A549 (cell line): Measurements from ENCODE around the gene CACNA1C. TPM values are rescaled to one million over a fixed set of nuclear protein-coding genes. Genes with fewer than 3 reads are reported as not detected.

Experiments
- ATAC-seq, 2 experiments: fragments of 200-7000 bp in 1 of 2; fragments of >200 bp in 1 of 2; cut with Nextera tagmentation in 1 of 2; cut with Tn5 transposase in 1 of 2; 3 replicates each; pipeline versions ENCODE4 v1.8.0 to v1.9.1; 2018 to 2020; ENCODE audit warnings: mild to moderate bottlenecking in 1 of 2, moderate library complexity in 1 of 2
- CTCF ChIA-PET: fragments of 300-600 bp; sonication (Branson Sonifier 250); formaldehyde crosslinking; extraction: SDS; loops from one replicate; lab custom pipeline; 2021; ENCODE audit warnings: antibody characterized with exemption, inconsistent platforms; lab: Yijun Ruan, JAX
- POLR2A ChIA-PET: fragments of 350-600 bp; formaldehyde crosslinking; extraction: SDS; loops from one replicate; lab custom pipeline; 2021; ENCODE audit warnings: antibody characterized with exemption, inconsistent platforms; lab: Yijun Ruan, JAX
- DNase-seq, 2 experiments: peaks; one replicate each; pipeline versions ENCODE4 v3.0.0 to v3.0.0-alpha.2; 2011 to 2016; ENCODE audit warnings: low read depth in 1 of 2, low spot score in 1 of 2
- FAIRE-seq: peaks from 2 replicates; lab custom pipeline; 2011; peaks lifted over from hg19 to GRCh38; lab: Jason Lieb, UNC
- H3K27ac ChIP-seq, 2 experiments: fragments of >200 bp; sonication (Bioruptor Twin); formaldehyde crosslinking; 3 replicates each; pipeline ENCODE4 v1.5.1; 2016 to 2017
- H3K4me1 ChIP-seq: fragments of >200 bp; sonication (Bioruptor Twin); formaldehyde crosslinking; 3 replicates; pipeline ENCODE4 v1.6.1; 2016
- H3K4me2 ChIP-seq: fragments of >200 bp; sonication (Bioruptor Twin); formaldehyde crosslinking; 3 replicates; pipeline ENCODE4 v1.6.1; 2016
- H3K4me3 ChIP-seq: fragments of >200 bp; sonication (Bioruptor Twin); formaldehyde crosslinking; 3 replicates; pipeline ENCODE4 v1.5.1; 2016
- H3K9me3 ChIP-seq: fragments of >200 bp; sonication (Bioruptor Twin); formaldehyde crosslinking; 3 replicates; pipeline ENCODE4 v1.6.1; 2016
- CBX2 ChIP-seq: fragments of 200-600 bp; sonication (generic); IDR thresholded peaks from 2 replicates; pipeline ENCODE4 v1.6.1; 2016; ENCODE audit warnings: low read depth, mild to moderate bottlenecking, borderline replicate concordance
- EHMT2 ChIP-seq: fragments of 200-600 bp; sonication (generic); IDR thresholded peaks from 2 replicates; pipeline ENCODE4 v1.6.1; 2016; ENCODE audit warnings: antibody characterized with exemption, low read depth, mild to moderate bottlenecking, moderate library complexity
- ESRRA ChIP-seq: fragments of 150-350 bp; IDR thresholded peaks from 2 replicates; pipeline ENCODE4 v1.6.1; 2014; ENCODE audit warnings: mild to moderate bottlenecking, low read length, borderline replicate concordance
- FOSL2 ChIP-seq, 2 experiments: fragments of 450-650 bp in 1 of 2; fragments of >200 bp in 1 of 2; sonication (Bioruptor Twin) in 1 of 2; formaldehyde crosslinking; IDR thresholded peaks; 2 replicates each; pipeline versions ENCODE4 v1.5.0 to v1.6.1; 2016 to 2020; ENCODE audit warnings: mild to moderate bottlenecking in 1 of 2, moderate library complexity in 1 of 2
- HOXB13 ChIP-seq: fragments of 250-450 bp; sonication (Bioruptor Pico); IDR thresholded peaks from 2 replicates; pipeline ENCODE4 v1.5.0; 2020; ENCODE audit warnings: low read depth, mild to moderate bottlenecking, moderate library complexity
- HOXB5 ChIP-seq: fragments of 250-450 bp; sonication (Bioruptor Pico); IDR thresholded peaks from 2 replicates; pipeline ENCODE4 v1.5.0; 2020; ENCODE audit warnings: mild to moderate bottlenecking, moderate library complexity
- KDM5A ChIP-seq: fragments of 200-600 bp; sonication (generic); IDR thresholded peaks from 2 replicates; pipeline ENCODE4 v1.6.1; 2016; ENCODE audit warnings: antibody characterized with exemption, mild to moderate bottlenecking
- MYC ChIP-seq: IDR thresholded peaks from 2 replicates; pipeline ENCODE4 v1.6.1; 2012; ENCODE audit warnings: mild to moderate bottlenecking, inconsistent platforms, low read length, improper control_type of control experiment, borderline replicate concordance
- NPAS2 ChIP-seq: fragments of 250-450 bp; sonication (Bioruptor Pico); IDR thresholded peaks from 2 replicates; pipeline ENCODE4 v1.8.0; 2022; ENCODE audit warnings: mild to moderate bottlenecking, moderate library complexity, borderline replicate concordance
- POLR2A ChIP-seq: IDR thresholded peaks from 2 replicates; pipeline ENCODE4 v1.6.1; 2012; ENCODE audit warnings: mild to moderate bottlenecking, low read length
- RAD21 ChIP-seq, 2 experiments: fragments of >200 bp in 1 of 2; sonication (Bioruptor Twin) in 1 of 2; formaldehyde crosslinking in 1 of 2; IDR thresholded peaks in 1 of 2; conservative IDR thresholded peaks in 1 of 2; 2 replicates in 1 of 2; 3 replicates in 1 of 2; pipeline ENCODE4 v1.6.1; 2012 to 2018; ENCODE audit warnings: inconsistent platforms in 1 of 2
- RCOR1 ChIP-seq: fragments of 150-350 bp; IDR thresholded peaks from 2 replicates; pipeline ENCODE4 v1.6.1; 2014; ENCODE audit warnings: antibody characterized with exemption, low read length, low read depth
- RFX5 ChIP-seq: fragments of 450-650 bp; IDR thresholded peaks from 2 replicates; pipeline ENCODE4 v1.7.1; 2014; ENCODE audit warnings: antibody characterized with exemption, mild to moderate bottlenecking, moderate library complexity
- RNF2 ChIP-seq: fragments of 200-600 bp; sonication (generic); IDR thresholded peaks from 2 replicates; pipeline ENCODE4 v1.6.1; 2016; ENCODE audit warnings: low read depth, mild to moderate bottlenecking, antibody characterized with exemption, moderate library complexity, borderline replicate concordance
- SMC3 ChIP-seq: fragments of >200 bp; sonication (Bioruptor Twin); formaldehyde crosslinking; IDR thresholded peaks from 3 replicates; pipeline ENCODE4 v1.6.1; 2018; ENCODE audit warnings: inconsistent platforms
- SREBF2 ChIP-seq: fragments of 450-650 bp; IDR thresholded peaks from 2 replicates; pipeline ENCODE4 v1.6.1; 2014; ENCODE audit warnings: mild to moderate bottlenecking, moderate library complexity
- TFCP2L1 ChIP-seq: fragments of 250-450 bp; sonication (Bioruptor Pico); IDR thresholded peaks from 2 replicates; pipeline ENCODE4 v1.5.0; 2021; ENCODE audit warnings: mild to moderate bottlenecking
- WGBS: methylation state at CpG from one replicate; pipeline ENCODE4 v1.1.6; 2017; ENCODE audit errors: missing lambda C conversion rate; 5-methylcytosine and 5-hydroxymethylcytosine counted together
- polyA plus RNA-seq, 4 experiments: library from polyadenylated mRNA; depleted of rRNA in 3 of 4; stranded (reverse); fragments of >200 nt; fragmentation: RNase III in 1 of 4; extraction: RNeasy Plus Mini Kit Qiagen cat#74134 plus additional on column Dnase treatment in 1 of 4; gene quantifications; 2 replicates in 3 of 4; 3 replicates in 1 of 4; pipeline ENCODE4 v1.2.3, GENCODE V29; 2011 to 2017
- TF ChIP-seq, protein P1 (sequence below): fragments of >200 bp; sonication (Bioruptor Twin); formaldehyde crosslinking; IDR thresholded peaks from 3 replicates; pipeline ENCODE4 v1.5.1; 2016
- TF ChIP-seq, protein P2 (sequence below): fragments of >200 bp; sonication (Bioruptor Twin); formaldehyde crosslinking; IDR thresholded peaks from 3 replicates; pipeline ENCODE4 v1.6.1; 2016
- TF ChIP-seq, protein P3 (sequence below): fragments of 250-450 bp; sonication (Bioruptor Pico); IDR thresholded peaks from 2 replicates; pipeline ENCODE4 v1.5.0; 2021; ENCODE audit warnings: mild to moderate bottlenecking, moderate library complexity, borderline replicate concordance
- TF ChIP-seq, protein P4 (sequence below): IDR thresholded peaks from 2 replicates; pipeline ENCODE4 v1.6.1; 2012
- TF ChIP-seq, protein P5 (sequence below): fragments of >200 bp; sonication (Bioruptor Twin); formaldehyde crosslinking; IDR thresholded peaks from 2 replicates; pipeline ENCODE4 v1.6.1; 2016

Gene CACNA1C
- polyA plus RNA-seq, 2 of the 4 experiments (the other 2 are of a cell fraction), result not detected

DNA sequence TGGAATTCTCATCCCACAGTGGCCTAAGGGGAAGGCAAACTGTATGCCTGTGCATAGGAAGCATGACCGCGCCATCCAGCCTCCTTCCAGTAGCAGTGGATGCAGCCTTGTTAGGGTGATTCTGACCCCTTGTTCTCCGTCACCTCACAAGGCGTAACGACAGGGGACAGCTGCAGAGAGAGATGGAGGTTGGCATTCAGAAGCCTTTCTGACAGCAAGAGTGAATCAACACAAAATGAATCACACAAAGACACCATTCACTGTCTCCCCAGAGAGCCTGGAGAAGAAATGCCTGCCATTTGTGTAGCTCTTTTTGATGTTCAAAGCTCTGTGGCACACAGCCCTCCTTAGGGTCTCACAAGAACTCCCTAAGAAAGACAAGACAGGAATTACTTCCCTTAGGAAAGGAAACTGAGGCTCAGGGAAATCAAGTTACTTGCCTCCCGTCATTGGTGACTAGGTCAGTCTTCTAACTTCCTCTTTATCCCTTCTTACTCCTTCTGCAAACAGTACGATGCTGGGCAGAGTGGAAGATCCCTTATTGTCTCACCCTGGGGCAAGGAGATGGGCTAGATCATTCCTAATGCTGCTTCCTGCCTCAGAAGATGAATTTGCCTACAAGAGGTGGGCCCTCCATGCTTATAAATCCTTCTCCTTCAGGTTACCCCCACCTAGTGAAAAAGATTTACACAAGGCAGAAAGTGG is 280.9 kb downstream of the CACNA1C start:
- no peak overlapping the region for H3K27ac ChIP-seq
- no peaks in the 10 kb centered on the region for H3K9me3 ChIP-seq
- 70% methylated on average over 7 of the region's 7 CpGs for WGBS
- no peak for FAIRE-seq
- ChIA-PET CTCF (interaction anchor here (0.5 to 0.6 kb wide), 2 partner anchors 108 to 271 kb away, joined by 3 to 4 read pairs; no protein-coding TSS in a partner anchor), POLR2A (no interaction called here)
- no peak overlapping the region for H3K4me2 ChIP-seq
- no peaks in the 10 kb centered on the region; the same call in 2 of the 3 replicates for H3K4me1 ChIP-seq
- no peak for DNase-seq
- no peak for ATAC-seq
- H3K4me3 ChIP-seq, result no peak overlapping the region
- no peak for TF ChIP-seq ESRRA
- TF ChIP-seq TFCP2L1, result no peak
- no peak for TF ChIP-seq RAD21 (conservative IDR thresholded peaks at IDR 0.05 in 1 of 2, IDR thresholded peaks at IDR 0.05 in 1 of 2)
- TF ChIP-seq FOSL2 (IDR thresholded peaks at IDR 0.05), result no peak
- no peak for TF ChIP-seq FOSL2 (CRISPR knock-in tag; IDR thresholded peaks at IDR 0.05)

DNA sequence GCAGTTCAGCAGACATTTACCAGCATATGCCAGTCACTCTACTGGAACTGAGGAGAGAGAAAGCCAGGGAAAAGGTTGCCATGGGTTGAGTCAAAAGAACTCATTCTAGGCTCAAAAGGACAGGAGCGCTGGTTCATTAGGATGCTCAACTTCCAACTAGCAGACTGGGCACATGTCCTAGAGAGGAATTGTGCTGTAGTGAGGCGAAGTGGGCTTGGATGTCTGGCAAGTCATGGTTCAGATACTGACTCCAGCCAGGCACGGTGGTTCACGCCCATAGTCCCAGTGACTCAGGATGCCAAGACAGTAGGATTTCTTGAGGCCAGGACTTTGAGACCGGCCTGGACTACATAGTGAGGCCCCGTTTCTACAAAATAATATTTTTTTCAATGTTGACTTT is 281.5 kb downstream of the CACNA1C start:
- TF ChIP-seq SMC3, result no peak
- TF ChIP-seq CBX2, result no peak
- TF ChIP-seq, protein P1, sequence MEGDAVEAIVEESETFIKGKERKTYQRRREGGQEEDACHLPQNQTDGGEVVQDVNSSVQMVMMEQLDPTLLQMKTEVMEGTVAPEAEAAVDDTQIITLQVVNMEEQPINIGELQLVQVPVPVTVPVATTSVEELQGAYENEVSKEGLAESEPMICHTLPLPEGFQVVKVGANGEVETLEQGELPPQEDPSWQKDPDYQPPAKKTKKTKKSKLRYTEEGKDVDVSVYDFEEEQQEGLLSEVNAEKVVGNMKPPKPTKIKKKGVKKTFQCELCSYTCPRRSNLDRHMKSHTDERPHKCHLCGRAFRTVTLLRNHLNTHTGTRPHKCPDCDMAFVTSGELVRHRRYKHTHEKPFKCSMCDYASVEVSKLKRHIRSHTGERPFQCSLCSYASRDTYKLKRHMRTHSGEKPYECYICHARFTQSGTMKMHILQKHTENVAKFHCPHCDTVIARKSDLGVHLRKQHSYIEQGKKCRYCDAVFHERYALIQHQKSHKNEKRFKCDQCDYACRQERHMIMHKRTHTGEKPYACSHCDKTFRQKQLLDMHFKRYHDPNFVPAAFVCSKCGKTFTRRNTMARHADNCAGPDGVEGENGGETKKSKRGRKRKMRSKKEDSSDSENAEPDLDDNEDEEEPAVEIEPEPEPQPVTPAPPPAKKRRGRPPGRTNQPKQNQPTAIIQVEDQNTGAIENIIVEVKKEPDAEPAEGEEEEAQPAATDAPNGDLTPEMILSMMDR, result no peak
- TF ChIP-seq, all 56 proteins: peak for 0
- FAIRE-seq (no peak), DNase-seq (no peak), ATAC-seq (no peak)
- no peak overlapping the region for H3K4me3 ChIP-seq
- 58% methylated on average over 6 of the region's 6 CpGs for WGBS
- POLR2A ChIA-PET, result no interaction called here
- H3K9me3 ChIP-seq, result no peaks in the 10 kb centered on the region
- CTCF ChIA-PET, result interaction anchor here (0.5 kb wide), 1 partner anchor 272 kb away, joined by 4 read pairs; no protein-coding TSS in a partner anchor
- H3K4me1 ChIP-seq, result no peaks in the 10 kb centered on the region; the same call in 2 of the 3 replicates
- H3K27ac ChIP-seq, result no peak overlapping the region
- H3K4me2 ChIP-seq, result no peak overlapping the region

DNA sequence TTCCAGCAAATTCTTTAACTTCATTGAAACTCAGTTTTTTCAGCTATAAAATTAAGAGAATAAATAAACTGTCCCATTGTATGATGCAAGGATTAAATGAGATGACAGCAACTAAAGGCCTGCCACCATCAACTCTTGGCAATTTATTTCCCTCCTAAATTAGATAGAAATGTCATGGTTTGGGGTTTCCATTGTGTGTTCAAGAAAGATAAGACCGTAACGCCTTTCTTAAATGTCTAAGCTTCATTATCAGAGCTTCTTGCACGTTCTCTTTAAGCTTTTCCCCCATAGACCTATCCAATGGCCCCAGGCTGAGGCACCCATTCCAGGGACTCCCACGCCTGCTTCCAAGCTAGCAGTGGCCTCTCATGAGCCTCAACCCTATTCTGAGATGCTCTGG is 281.9 kb downstream of the CACNA1C start:
- no peak overlapping the region for H3K4me3 ChIP-seq
- TF ChIP-seq, protein P2, sequence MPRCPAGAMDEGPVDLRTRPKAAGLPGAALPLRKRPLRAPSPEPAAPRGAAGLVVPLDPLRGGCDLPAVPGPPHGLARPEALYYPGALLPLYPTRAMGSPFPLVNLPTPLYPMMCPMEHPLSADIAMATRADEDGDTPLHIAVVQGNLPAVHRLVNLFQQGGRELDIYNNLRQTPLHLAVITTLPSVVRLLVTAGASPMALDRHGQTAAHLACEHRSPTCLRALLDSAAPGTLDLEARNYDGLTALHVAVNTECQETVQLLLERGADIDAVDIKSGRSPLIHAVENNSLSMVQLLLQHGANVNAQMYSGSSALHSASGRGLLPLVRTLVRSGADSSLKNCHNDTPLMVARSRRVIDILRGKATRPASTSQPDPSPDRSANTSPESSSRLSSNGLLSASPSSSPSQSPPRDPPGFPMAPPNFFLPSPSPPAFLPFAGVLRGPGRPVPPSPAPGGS, result no peak
- TF ChIP-seq KDM5A (no peak), SREBF2 (no peak), POLR2A (no peak), MYC (no peak), CBX2 (no peak), RCOR1 (no peak), HOXB13 (CRISPR knock-in tag) (no peak), RFX5 (no peak), NPAS2 (no peak), FOSL2 (IDR thresholded peaks at IDR 0.05) (no peak), FOSL2 (CRISPR knock-in tag; IDR thresholded peaks at IDR 0.05) (no peak), RAD21 (conservative IDR thresholded peaks at IDR 0.05 in 1 of 2, IDR thresholded peaks at IDR 0.05 in 1 of 2) (no peak), EHMT2 (no peak), HOXB5 (CRISPR knock-in tag) (no peak), RNF2 (no peak)
- TF ChIP-seq, protein P3, sequence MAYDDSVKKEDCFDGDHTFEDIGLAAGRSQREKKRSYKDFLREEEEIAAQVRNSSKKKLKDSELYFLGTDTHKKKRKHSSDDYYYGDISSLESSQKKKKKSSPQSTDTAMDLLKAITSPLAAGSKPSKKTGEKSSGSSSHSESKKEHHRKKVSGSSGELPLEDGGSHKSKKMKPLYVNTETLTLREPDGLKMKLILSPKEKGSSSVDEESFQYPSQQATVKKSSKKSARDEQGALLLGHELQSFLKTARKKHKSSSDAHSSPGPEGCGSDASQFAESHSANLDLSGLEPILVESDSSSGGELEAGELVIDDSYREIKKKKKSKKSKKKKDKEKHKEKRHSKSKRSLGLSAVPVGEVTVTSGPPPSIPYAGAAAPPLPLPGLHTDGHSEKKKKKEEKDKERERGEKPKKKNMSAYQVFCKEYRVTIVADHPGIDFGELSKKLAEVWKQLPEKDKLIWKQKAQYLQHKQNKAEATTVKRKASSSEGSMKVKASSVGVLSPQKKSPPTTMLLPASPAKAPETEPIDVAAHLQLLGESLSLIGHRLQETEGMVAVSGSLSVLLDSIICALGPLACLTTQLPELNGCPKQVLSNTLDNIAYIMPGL (CRISPR knock-in tag), result no peak
- TF ChIP-seq, protein P4, sequence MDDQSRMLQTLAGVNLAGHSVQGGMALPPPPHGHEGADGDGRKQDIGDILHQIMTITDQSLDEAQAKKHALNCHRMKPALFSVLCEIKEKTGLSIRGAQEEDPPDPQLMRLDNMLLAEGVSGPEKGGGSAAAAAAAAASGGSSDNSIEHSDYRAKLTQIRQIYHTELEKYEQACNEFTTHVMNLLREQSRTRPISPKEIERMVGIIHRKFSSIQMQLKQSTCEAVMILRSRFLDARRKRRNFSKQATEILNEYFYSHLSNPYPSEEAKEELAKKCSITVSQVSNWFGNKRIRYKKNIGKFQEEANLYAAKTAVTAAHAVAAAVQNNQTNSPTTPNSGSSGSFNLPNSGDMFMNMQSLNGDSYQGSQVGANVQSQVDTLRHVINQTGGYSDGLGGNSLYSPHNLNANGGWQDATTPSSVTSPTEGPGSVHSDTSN, result no peak
- TF ChIP-seq, protein P5, sequence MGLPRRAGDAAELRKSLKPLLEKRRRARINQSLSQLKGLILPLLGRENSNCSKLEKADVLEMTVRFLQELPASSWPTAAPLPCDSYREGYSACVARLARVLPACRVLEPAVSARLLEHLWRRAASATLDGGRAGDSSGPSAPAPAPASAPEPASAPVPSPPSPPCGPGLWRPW, result no peak
- no peak overlapping the region for H3K27ac ChIP-seq
- ChIA-PET CTCF (no interaction called here), POLR2A (no interaction called here)
- H3K9me3 ChIP-seq, result no peaks in the 10 kb centered on the region
- ATAC-seq, result no peak
- WGBS, result 39% methylated on average over 4 of the region's 4 CpGs
- H3K4me1 ChIP-seq, result no peaks in the 10 kb centered on the region; the same call in 2 of the 3 replicates
- H3K4me2 ChIP-seq, result no peak overlapping the region
- DNase-seq, result no peak
- FAIRE-seq, result no peak
